Measurements from ENCODE around the gene HAAO.
"Not testable (repeated sequence)": the region's sequence is repeated elsewhere in the genome, so short reads cannot be mapped to it uniquely, and the experiment has no call there.

HAAO gene

GRCh38 chr2:42792583-42793333 is at the start of gene HAAO:
Gene HAAO (minus strand): TSS chr2:42792583. CDS start chr2:42792536, 47 bp downstream.
- DNase-seq, result no peak
- TF ChIP-seq GATA1 (IDR thresholded peaks at IDR 0.05; ENCODE audit: low read depth, low read length) (no peak), POLR2A (IDR thresholded peaks at IDR 0.05; ENCODE audit: low read length) (no peak)

DNA sequence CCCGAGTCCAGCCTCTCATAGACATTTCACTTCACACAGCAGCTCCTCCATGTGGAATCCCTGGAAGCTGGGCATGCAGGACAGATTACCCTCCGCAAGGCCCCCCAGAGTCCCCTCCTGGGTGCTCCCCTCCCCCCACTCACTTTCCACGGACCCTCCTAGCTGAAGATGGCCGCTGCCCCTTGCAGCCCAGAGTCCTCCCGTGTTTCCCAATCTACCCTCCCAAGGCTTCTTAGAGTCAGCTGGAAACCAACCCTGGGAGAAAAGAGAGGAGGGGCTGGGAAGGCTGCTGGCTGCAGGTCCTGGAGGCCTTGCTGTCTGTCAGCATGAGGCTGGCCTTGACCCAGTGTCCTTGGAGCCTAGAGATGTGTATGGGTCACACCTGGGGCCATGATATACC is 49.0 kb upstream of the HAAO start:
- DNase-seq, result no peak
- TF ChIP-seq POLR2A (IDR thresholded peaks at IDR 0.05; ENCODE audit: low read length) (no peak), GATA1 (IDR thresholded peaks at IDR 0.05; ENCODE audit: low read depth, low read length) (no peak)

DNA sequence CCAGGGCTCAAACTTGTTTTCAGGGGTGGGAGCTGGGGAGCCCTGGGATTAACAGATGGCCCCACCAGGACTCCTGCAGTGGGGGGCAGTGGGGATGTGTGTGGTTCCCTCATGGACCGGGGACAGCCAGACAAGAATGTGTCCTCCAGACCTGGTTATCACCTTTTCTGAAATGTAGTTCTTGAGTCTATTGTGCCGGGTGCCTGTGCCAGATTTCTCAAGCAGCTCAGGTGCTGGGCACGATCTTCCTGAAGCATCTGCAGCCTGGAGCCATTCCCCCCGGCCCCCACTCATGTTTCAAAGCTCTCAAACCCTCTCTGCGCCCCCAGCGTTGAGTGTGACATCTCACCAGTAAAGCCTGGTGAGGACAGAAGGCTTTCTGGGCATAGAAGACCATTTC is 48.4 kb upstream of the HAAO start:
- no peak for DNase-seq

DNA sequence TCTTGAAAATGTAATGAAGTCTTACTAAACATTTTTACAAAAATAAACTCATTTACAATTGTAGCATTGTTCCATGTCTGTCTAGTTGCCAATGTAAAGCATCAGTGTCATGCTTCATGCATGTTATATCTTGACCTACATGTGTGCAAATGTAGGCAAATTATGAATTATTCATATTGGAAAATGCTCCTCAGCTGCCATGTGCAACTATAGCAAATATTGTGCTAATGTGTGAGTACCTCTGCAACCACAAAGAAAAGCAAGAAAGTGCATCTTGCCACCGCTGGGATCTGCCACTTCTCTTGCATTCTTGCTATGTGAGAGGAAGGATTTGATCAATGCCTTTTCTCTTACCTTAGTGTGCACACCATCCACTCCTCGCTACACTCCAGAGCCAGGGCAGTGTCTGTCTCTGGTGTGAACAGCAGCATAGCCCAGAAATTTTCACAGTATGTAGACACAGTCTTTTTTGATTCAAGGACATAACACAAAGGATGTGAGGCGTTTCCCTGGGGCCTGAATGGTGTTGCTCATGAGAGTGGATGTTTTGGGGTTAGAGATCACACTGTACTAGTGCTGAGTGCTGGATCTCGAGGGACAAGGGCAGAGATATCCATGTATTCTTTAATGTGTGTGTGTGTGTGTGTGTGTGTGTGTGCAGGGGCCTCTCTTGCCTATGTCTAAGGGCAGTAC is 47.6 kb upstream of the HAAO start:
- DNase-seq, result no peak
- TF ChIP-seq GATA1 (IDR thresholded peaks at IDR 0.05; ENCODE audit: low read depth, low read length), result no peak
- TF ChIP-seq POLR2A (IDR thresholded peaks at IDR 0.05; ENCODE audit: low read length), result no peak

More for the DNA sequence above, 48.4 kb upstream of the HAAO start:
- TF ChIP-seq GATA1 (IDR thresholded peaks at IDR 0.05; ENCODE audit: low read depth, low read length), result no peak
- TF ChIP-seq POLR2A (IDR thresholded peaks at IDR 0.05; ENCODE audit: low read length), result no peak

GRCh38 chr2:42838133-42838532 is 45.8 kb upstream of the HAAO start:
- DNase-seq, result no peak
- no peak for TF ChIP-seq POLR2A (IDR thresholded peaks at IDR 0.05; ENCODE audit: low read length)
- no peak for TF ChIP-seq GATA1 (IDR thresholded peaks at IDR 0.05; ENCODE audit: low read depth, low read length)

GRCh38 chr2:42835577-42836371 is 43.4 kb upstream of the HAAO start:
- no peak for DNase-seq
- no peak for TF ChIP-seq GATA1 (IDR thresholded peaks at IDR 0.05; ENCODE audit: low read depth, low read length)
- no peak for TF ChIP-seq POLR2A (IDR thresholded peaks at IDR 0.05; ENCODE audit: low read length)

DNA sequence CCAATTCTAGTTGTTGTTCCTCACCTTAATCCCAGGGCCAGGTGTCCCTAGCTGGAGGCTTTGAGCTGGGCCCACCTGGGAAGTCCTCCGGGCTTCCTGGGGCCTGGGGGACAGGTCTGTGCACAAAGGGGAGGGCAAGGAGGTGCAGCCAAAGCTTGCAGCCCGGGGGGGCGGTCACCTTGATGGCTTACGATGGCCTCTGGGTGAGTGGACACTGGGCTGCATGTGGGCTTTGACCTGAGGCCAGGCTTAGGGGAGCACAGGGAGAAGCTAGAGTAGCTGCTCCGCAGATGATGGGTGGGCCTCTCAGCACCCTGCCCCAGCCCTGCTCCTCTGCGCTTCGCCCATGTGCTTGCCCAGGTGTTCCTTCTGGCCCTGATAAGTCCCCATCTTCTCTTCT is 41.8 kb upstream of the HAAO start:
- TF ChIP-seq POLR2A (IDR thresholded peaks at IDR 0.05; ENCODE audit: low read length) (no peak), GATA1 (IDR thresholded peaks at IDR 0.05; ENCODE audit: low read depth, low read length) (no peak)
- DNase-seq, result no peak

- no peak for TF ChIP-seq POLR2A (IDR thresholded peaks at IDR 0.05; ENCODE audit: low read length)
- no peak for TF ChIP-seq GATA1 (IDR thresholded peaks at IDR 0.05; ENCODE audit: low read depth, low read length)
- no peak for DNase-seq
Measured at GRCh38 chr2:42832289-42832634, 39.9 kb upstream of the HAAO start.

DNA sequence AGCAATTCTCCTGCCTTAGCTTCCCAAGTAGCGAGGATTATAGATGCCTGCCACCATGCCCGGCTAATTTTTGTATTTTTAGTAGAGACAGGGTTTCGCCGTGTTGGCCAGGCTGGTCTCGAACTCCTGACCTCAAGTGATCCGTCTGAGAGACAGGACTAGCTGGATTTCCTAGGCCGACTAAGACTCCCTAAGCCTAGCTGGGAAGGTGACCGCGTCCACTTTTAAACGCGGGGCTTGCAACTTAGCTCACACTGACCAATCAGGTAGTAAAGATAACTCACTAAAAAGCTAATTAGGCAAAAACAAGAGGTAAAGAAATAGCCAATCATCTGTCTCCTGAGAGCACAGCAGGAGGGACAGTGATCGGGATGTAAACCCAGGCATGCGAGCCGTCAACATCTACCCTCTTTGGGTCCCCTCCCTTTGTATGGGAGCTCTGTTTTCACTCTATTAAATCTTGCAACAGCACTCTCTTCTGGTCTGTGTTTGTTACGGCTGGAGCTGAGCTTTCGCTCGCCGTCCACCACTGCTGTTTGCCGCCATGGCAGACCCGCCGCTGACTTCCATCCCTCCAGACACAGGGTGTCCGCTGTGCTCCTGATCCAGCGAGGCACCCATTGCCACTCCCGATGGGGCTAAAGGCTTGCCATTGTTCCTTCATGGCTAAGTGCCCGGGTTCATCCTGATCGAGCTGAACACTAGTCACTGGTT is 39.3 kb upstream of the HAAO start:
- not testable (repeated sequence) for DNase-seq

DNA sequence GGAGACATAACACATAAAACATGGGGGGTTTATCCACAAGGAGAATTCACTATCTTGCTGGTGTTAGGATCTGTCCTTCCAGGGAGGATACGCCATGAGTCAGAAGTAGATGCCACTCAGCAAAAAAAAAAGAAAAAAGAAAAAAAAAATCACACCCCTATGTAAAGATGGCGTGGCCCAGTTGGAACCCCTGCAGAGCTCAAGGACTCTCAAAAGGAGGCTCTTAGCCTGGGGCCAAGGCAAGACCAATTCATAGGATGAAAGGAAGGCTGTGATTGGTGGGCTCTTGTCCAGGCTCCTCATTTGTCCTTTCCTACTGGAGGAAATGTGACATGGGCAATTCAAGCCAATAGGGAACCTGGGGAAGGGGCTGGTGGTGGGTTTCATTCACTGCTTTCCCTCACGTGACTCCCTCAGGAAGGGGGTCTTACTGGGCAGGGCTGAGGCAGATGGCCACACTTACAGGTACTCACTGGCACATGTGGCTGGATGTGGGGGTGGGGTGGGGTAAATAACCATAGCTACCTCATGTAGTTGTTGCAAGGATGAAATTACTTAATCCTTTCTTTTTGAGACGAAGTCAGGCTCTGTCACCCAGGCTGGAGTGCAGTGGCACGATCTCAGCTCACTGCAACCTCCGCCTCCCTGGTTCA is 38.7 kb upstream of the HAAO start:
- TF ChIP-seq GATA1 (IDR thresholded peaks at IDR 0.05; ENCODE audit: low read depth, low read length), result no peak
- TF ChIP-seq POLR2A (IDR thresholded peaks at IDR 0.05; ENCODE audit: low read length), result no peak
- DNase-seq, result no peak

GRCh38 chr2:42829671-42830440 is 37.5 kb upstream of the HAAO start:
- DNase-seq, result no peak
- no peak for TF ChIP-seq GATA1 (IDR thresholded peaks at IDR 0.05; ENCODE audit: low read depth, low read length)
- no peak for TF ChIP-seq POLR2A (IDR thresholded peaks at IDR 0.05; ENCODE audit: low read length)

DNA sequence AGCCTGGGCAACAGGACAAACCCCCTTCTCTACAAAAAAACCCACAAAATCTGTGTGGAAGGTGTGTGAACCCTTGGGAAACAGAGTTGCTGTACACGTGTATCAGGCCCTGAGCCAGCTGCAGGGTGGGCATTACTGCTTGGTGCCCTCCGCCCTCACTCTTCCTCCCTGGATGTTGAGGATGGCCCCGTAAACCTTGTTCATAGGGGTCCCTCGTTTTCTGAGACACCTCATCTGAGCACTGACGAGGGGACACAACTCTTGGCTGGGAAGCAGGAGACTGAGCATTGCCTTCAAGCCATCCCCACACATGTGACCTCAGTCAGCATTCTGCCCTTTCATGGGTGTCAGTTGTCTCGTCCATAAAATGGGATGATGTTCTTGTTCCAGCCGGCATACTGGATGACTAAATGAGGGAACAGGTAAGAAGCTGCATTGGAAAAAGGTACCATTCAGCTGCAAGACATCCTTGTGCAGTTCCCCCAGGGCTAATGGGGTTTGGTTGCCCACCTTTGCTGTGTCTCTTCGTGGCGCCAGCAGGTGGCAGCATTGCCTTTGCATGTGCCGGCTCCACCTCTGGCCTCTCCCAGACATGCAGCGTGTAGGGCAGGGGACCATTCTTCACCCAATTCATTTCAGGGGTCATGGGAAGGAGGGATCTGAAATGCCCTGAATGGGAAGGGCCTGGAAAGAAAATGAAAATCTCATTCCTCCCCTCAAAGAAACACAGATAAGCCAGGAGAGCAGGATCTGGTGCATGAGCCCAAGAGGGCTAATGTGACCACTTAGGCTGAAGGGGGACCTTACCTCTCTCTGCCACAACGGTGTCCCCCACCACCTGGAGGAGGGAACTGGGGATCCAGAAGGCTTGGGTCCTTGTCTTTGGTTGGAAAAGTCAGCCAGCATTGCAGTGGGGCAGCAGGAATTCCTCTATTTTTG is 36.4 kb upstream of the HAAO start:
- TF ChIP-seq GATA1 (IDR thresholded peaks at IDR 0.05; ENCODE audit: low read depth, low read length) (no peak), POLR2A (IDR thresholded peaks at IDR 0.05; ENCODE audit: low read length) (no peak)

More for the DNA sequence above, 36.4 kb upstream of the HAAO start:
- peak; percentile 73 to 84 for DNase-seq

Measured in erythroblast (primary cell).